CD4-positive, alpha-beta T cell treated with Interleukin-15 for 1 hour (primary cell): ENCODE data around the gene PHYH.
"Not testable (repeated sequence)": the region's sequence is repeated elsewhere in the genome, so short reads cannot be mapped to it uniquely, and the experiment has no call there.

Experiments used
- DNase-seq: peaks from one replicate; pipeline ENCODE4 v3.0.0-alpha.2; 2020

The PHYH gene

GRCh38 chr10:13319166-13319565, 19.3 kb upstream of the PHYH start:
- DNase-seq, result no peak

GRCh38 chr10:13317474-13317873, 17.6 kb upstream of the PHYH start:
- DNase-seq, result no peak

GRCh38 chr10:13316635-13317311, 16.9 kb upstream of the PHYH start:
- DNase-seq, result no peak

- DNase-seq, result no peak
Observed at GRCh38 chr10:13315361-13315760, 15.5 kb upstream of the PHYH start.

GRCh38 chr10:13311177-13311575, 11.3 kb upstream of the PHYH start:
- no peak for DNase-seq

GRCh38 chr10:13310518-13311176, 10.8 kb upstream of the PHYH start:
- no peak for DNase-seq

- no peak for DNase-seq
Observed at GRCh38 chr10:13309792-13310191, 9.9 kb upstream of the PHYH start.

- no peak for DNase-seq
Observed at GRCh38 chr10:13308096-13308495, 8.2 kb upstream of the PHYH start.

GRCh38 chr10:13306103-13306502, 6.2 kb upstream of the PHYH start:
- DNase-seq, result no peak

- DNase-seq, result no peak
Observed at GRCh38 chr10:13302821-13303555, 3.1 kb upstream of the PHYH start.

GRCh38 chr10:13298748-13299436, 972 bp downstream of the PHYH start:
- no peak for DNase-seq

GRCh38 chr10:13296476-13296875, 3.4 kb downstream of the PHYH start:
- DNase-seq, result no peak

GRCh38 chr10:13294784-13295183, 5.1 kb downstream of the PHYH start:
- DNase-seq, result no peak

- no peak for DNase-seq
Observed at GRCh38 chr10:13291821-13292773, 7.8 kb downstream of the PHYH start.

GRCh38 chr10:13291061-13291460, 8.8 kb downstream of the PHYH start:
- DNase-seq, result no peak

- DNase-seq, result no peak
Observed at GRCh38 chr10:13284050-13284449, 15.8 kb downstream of the PHYH start.

- DNase-seq, result not testable (repeated sequence)
Observed at GRCh38 chr10:13282348-13282747, 17.5 kb downstream of the PHYH start.

GRCh38 chr10:13276749-13277365, 23.0 kb downstream of the PHYH start:
- no peak for DNase-seq

GRCh38 chr10:13276146-13276545, 23.7 kb downstream of the PHYH start:
- not testable (repeated sequence) for DNase-seq

GRCh38 chr10:13272164-13272571, 27.7 kb downstream of the PHYH start:
- DNase-seq, result no peak

- DNase-seq, result peak; percentile 54
Observed at GRCh38 chr10:13271552-13272163, 28.2 kb downstream of the PHYH start.
